Measurements from ENCODE around the gene ELP5.

DNA sequence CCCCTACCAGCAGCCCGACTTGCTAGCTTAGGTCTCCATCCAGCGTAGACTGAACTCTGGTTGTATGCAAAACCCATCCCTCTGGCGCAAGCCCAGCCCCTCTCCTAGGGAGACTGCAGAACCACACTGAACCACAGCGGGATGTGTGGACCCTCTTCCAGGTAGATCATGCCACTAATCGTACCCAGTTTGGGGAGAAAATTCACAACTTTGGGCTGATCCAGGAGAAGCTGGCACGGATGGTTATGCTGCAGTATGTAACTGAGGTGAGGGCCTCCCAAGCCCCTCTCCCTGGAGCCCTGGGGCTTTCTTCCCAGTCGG lies 29.1 kb upstream of the ELP5 start:
- TF ChIP-seq, protein P1, sequence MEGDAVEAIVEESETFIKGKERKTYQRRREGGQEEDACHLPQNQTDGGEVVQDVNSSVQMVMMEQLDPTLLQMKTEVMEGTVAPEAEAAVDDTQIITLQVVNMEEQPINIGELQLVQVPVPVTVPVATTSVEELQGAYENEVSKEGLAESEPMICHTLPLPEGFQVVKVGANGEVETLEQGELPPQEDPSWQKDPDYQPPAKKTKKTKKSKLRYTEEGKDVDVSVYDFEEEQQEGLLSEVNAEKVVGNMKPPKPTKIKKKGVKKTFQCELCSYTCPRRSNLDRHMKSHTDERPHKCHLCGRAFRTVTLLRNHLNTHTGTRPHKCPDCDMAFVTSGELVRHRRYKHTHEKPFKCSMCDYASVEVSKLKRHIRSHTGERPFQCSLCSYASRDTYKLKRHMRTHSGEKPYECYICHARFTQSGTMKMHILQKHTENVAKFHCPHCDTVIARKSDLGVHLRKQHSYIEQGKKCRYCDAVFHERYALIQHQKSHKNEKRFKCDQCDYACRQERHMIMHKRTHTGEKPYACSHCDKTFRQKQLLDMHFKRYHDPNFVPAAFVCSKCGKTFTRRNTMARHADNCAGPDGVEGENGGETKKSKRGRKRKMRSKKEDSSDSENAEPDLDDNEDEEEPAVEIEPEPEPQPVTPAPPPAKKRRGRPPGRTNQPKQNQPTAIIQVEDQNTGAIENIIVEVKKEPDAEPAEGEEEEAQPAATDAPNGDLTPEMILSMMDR (IDR thresholded peaks at IDR 0.05), result no peak
- TF ChIP-seq POLR2A (IDR thresholded peaks at IDR 0.05; ENCODE audit: low read depth) (no peak), POLR2AphosphoS5 (IDR thresholded peaks at IDR 0.05) (no peak)

All from esophagus muscularis mucosa (tissue), 3 donors.